ENCODE measurements around the gene PHLDA2. TPM values are rescaled to one million over a fixed set of nuclear protein-coding genes. Genes with fewer than 3 reads are reported as not detected.
A peak's percentile ranks its signal among the peaks of the same experiment; 100 is the strongest.

The PHLDA2 gene
- total and polyA plus RNA-seq, 9 of the 15 experiments (the other 6 are each of a cell fraction or from before 2014, with no cell fraction given), result 0.43 to 42.4 (median 4.7) TPM

GRCh38 chr11:2928605-2929530 is at the start of gene PHLDA2 (continued):
- TF ChIP-seq KDM2B (CRISPR knock-in tag; IDR thresholded peaks at IDR 0.05) (peak; percentile 62; the same call in 1 of the 2 replicates), CEBPG (CRISPR knock-in tag; IDR thresholded peaks at IDR 0.05) (peak; percentile 8; the same call in 1 of the 2 replicates), CEBPG (tag; conservative IDR thresholded peaks at IDR 0.05 in 1 of 2, IDR thresholded peaks at IDR 0.05 in 1 of 2) (no peak), GABPB1 (CRISPR knock-in tag; IDR thresholded peaks at IDR 0.05) (peak; percentile 69), ZBTB2 (IDR thresholded peaks at IDR 0.05) (peak; percentile 64; the same call in 1 of the 2 replicates), BCOR (IDR thresholded peaks at IDR 0.05) (peak; percentile 70; the same call in 1 of the 2 replicates), ZNF24 (IDR thresholded peaks at IDR 0.05) (no peak), USF1 (CRISPR knock-in tag; IDR thresholded peaks at IDR 0.05) (peak; percentile 21), SRSF3 (IDR thresholded peaks at IDR 0.05; ENCODE audit: insufficient read depth, low read length) (no peak), RBM22 (IDR thresholded peaks at IDR 0.05; ENCODE audit: low read depth, low read length, poor library complexity, severe bottlenecking) (peak; percentile 23), ZNF592 (IDR thresholded peaks at IDR 0.05) (no peak), ILF3 (IDR thresholded peaks at IDR 0.05; ENCODE audit: borderline replicate concordance) (no peak), ETV6 (IDR thresholded peaks at IDR 0.05; ENCODE audit: borderline replicate concordance in 1 of 2, low read depth in 2 of 2, low read length in 1 of 2) (no peak), ETV6 (CRISPR knock-in tag; IDR thresholded peaks at IDR 0.05; ENCODE audit: borderline replicate concordance) (peak; percentile 86), BRCA1 (IDR thresholded peaks at IDR 0.05) (no peak), BRCA1 (CRISPR knock-in tag; IDR thresholded peaks at IDR 0.05) (peak; percentile 89; the same call in 1 of the 2 replicates), ZNF785 (CRISPR knock-in tag; IDR thresholded peaks at IDR 0.05) (no peak), ZBTB33 (CRISPR knock-in tag; IDR thresholded peaks at IDR 0.05) (peak; percentile 69), MAX (CRISPR knock-in tag; IDR thresholded peaks at IDR 0.05) (peak; percentile 87)

Measured in K562 (cell line).